CD8-positive, alpha-beta memory T cell (primary cell): ENCODE results near the gene BLACAT1. TPM values are rescaled to one million over a fixed set of nuclear protein-coding genes. Genes with fewer than 3 reads are reported as not detected.
A peak's percentile ranks its signal among the peaks of the same experiment; 100 is the strongest.

Experiments used
- CTCF ChIA-PET: fragments of 350-600 bp; sonication (Branson Sonifier 250); formaldehyde crosslinking; loops from one replicate; lab custom pipeline; 2021; ENCODE audit warnings: antibody characterized with exemption; lab: Charles Lee
- POLR2A ChIA-PET: fragments of 350-600 bp; sonication (Branson Sonifier 250); formaldehyde crosslinking; loops from one replicate; lab custom pipeline; 2021; ENCODE audit warnings: antibody characterized with exemption; lab: Charles Lee
- DNase-seq, 5 donors: peaks; one replicate each; pipeline versions ENCODE4 v3.0.0 to v3.0.0-alpha.2; 2020 to 2022; ENCODE audit warnings: mixed read lengths in 1 of 5
- H3K27ac ChIP-seq: one replicate; pipeline ENCODE4 v1.7.0; 2013; ENCODE audit warnings: low read depth, mild to moderate bottlenecking, low read length, moderate library complexity
- H3K27me3 ChIP-seq: 2 replicates; pipeline ENCODE4 v1.7.0; 2013; ENCODE audit warnings: low read length, mild to moderate bottlenecking; ENCODE audit not compliant: insufficient read depth, poor library complexity, severe bottlenecking
- H3K36me3 ChIP-seq: 2 replicates; pipeline ENCODE4 v1.7.0; 2013; ENCODE audit warnings: mild to moderate bottlenecking, low read length, moderate library complexity; ENCODE audit not compliant: insufficient read depth
- H3K4me1 ChIP-seq: 2 replicates; pipeline ENCODE4 v1.7.0; 2013; ENCODE audit warnings: mild to moderate bottlenecking, low read length, moderate library complexity; ENCODE audit not compliant: insufficient read depth
- H3K4me3 ChIP-seq: 2 replicates; pipeline ENCODE4 v1.7.0; 2013; ENCODE audit warnings: mild to moderate bottlenecking, low read length
- H3K9me3 ChIP-seq: 2 replicates; pipeline ENCODE4 v1.7.0; 2013; ENCODE audit warnings: mild to moderate bottlenecking, low read length
- H3K27ac Mint-ChIP-seq, 8 donors: one replicate each; pipeline ENCODE4 v1.8.0; 2020 to 2021; ENCODE audit warnings: mixed read lengths in 8 of 8, mild to moderate bottlenecking in 6 of 8, inconsistent platforms in 3 of 8, moderate library complexity in 3 of 8
- H3K27me3 Mint-ChIP-seq, 2 donors: one replicate each; pipeline ENCODE4 v1.8.0; 2020 to 2021; ENCODE audit warnings: mixed read lengths in 2 of 2, mild to moderate bottlenecking in 1 of 2, moderate library complexity in 1 of 2
- H3K36me3 Mint-ChIP-seq, 3 donors: one replicate each; pipeline ENCODE4 v1.8.0; 2020 to 2021; ENCODE audit warnings: mixed read lengths in 3 of 3, inconsistent platforms in 1 of 3, mild to moderate bottlenecking in 1 of 3
- H3K4me1 Mint-ChIP-seq, 3 donors: one replicate each; pipeline ENCODE4 v1.8.0; 2020 to 2021; ENCODE audit warnings: mixed read lengths in 3 of 3, inconsistent platforms in 1 of 3, mild to moderate bottlenecking in 1 of 3
- H3K4me3 Mint-ChIP-seq, 7 donors: one replicate each; pipeline ENCODE4 v1.8.0; 2020 to 2021; ENCODE audit warnings: mixed read lengths in 7 of 7, mild to moderate bottlenecking in 6 of 7, moderate library complexity in 4 of 7, inconsistent platforms in 2 of 7
- H3K9me3 Mint-ChIP-seq, 5 donors: one replicate each; pipeline ENCODE4 v1.8.0; 2020 to 2022; ENCODE audit warnings: mixed read lengths in 5 of 5, mild to moderate bottlenecking in 3 of 5, moderate library complexity in 2 of 5, inconsistent platforms in 1 of 5
- polyA plus RNA-seq: library from polyadenylated mRNA; unstranded; fragments of 300-500 nt; fragmentation: Illumina TruSeq; gene quantifications from one replicate; pipeline ENCODE4 v1.2.3, GENCODE V29; 2021
- total RNA-seq, 2 experiments: library from RNA; stranded (reverse); gene quantifications; one replicate each; pipeline ENCODE4 v1.2.3, GENCODE V29; 2021

Gene BLACAT1
- total and polyA plus RNA-seq, 3 experiments from 2014 or later, result 0.09 TPM; not detected in 2

DNA sequence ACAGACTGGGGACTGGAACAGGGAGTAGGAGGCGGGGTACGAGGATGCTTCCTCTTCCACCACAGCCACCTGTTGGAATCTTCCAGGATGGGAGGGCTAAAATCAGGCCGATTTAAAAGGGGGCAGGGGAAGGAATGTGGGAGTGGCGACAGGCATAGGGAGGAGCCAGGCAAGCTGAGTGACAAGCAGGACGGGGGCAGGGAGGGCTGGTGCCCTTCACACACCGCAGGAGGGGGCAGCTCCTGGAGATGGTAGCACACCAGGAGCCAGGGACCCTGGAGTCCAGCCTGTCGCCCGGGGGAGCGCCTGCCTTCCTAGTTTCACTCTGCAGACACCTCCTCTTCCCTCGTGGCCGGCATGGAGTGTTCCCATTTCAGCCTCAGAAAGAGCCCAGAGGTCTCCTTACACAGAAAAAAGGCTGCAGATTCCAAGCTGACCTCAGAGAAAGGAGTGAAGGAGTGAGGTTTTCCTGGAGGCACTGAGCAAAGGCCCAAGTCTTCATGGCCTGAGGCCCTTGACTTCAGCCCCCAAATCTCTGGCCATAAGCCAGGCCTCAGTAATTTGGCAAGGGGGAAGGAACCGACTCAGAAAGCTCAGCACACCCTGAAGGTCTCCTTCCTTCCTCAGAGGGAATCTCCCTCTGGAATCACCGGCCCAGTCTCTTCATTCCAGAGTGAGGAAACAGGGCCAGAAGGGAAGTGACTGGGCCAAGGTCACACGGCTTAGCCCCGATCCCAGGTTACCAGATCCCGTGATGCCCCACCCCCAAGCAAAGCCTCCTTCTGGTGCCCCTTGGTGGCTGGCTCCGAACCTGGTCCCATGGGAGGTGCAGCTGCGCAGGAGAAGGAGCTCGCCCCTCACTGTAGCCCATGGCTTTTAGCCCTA is 8.1 kb downstream of the BLACAT1 start:
- Mint-ChIP-seq H3K27me3 (peaks cover 9 to 22% of the 10 kb centered on the region in 2 donors), H3K4me1 (peaks cover 7 to 11% (median 9%) of the 10 kb centered on the region in 3 donors), H3K27ac (peak overlapping the region in 3 of 8 donors; percentile 4 to 45 (median 27)), H3K9me3 (no peaks in the 10 kb centered on the region), H3K4me3 (no peak overlapping the region), H3K36me3 (no peaks in the 10 kb centered on the region)
- Histone ChIP-seq H3K4me3 (no peak overlapping the region), H3K27ac (no peak overlapping the region), H3K36me3 (no peaks in the 10 kb centered on the region), H3K9me3 (no peaks in the 10 kb centered on the region), H3K27me3 (peaks cover 5% of the 10 kb centered on the region), H3K4me1 (no peaks in the 10 kb centered on the region)
- no peak for DNase-seq
- CTCF ChIA-PET, result interaction anchor here (1.5 kb wide), 1 partner anchor 38 kb away, joined by 3 read pairs; no protein-coding TSS in a partner anchor
- POLR2A ChIA-PET, result no interaction called here

- Mint-ChIP-seq H3K9me3 (no peaks in the 10 kb centered on the region), H3K27ac (peak overlapping the region in 2 of 8 donors; percentile 4 to 27), H3K4me1 (peaks cover 13 to 19% (median 16%) of the 10 kb centered on the region in 3 donors), H3K27me3 (peaks cover 7 to 14% of the 10 kb centered on the region in 2 donors), H3K4me3 (no peak overlapping the region), H3K36me3 (no peaks in the 10 kb centered on the region)
- no peaks in the 10 kb centered on the region for H3K36me3 ChIP-seq
- no peaks in the 10 kb centered on the region for H3K27me3 ChIP-seq
- H3K27ac ChIP-seq, result no peak overlapping the region
- ChIA-PET POLR2A (no interaction called here), CTCF (interaction anchor here (1.5 kb wide), 1 partner anchor 39 kb away, joined by 3 read pairs; no protein-coding TSS in a partner anchor)
- H3K9me3 ChIP-seq, result no peaks in the 10 kb centered on the region
- no peak overlapping the region for H3K4me3 ChIP-seq
- H3K4me1 ChIP-seq, result peaks cover 4% of the 10 kb centered on the region
- no peak for DNase-seq
Observed at GRCh38 chr1:205446828-205447227, 9.0 kb downstream of the BLACAT1 start.

GRCh38 chr1:205445646-205445935 is 10.3 kb downstream of the BLACAT1 start:
- Histone ChIP-seq H3K27ac (peak overlapping the region; percentile 38), H3K4me1 (peaks cover 16% of the 10 kb centered on the region), H3K9me3 (no peaks in the 10 kb centered on the region), H3K36me3 (no peaks in the 10 kb centered on the region), H3K27me3 (no peaks in the 10 kb centered on the region), H3K4me3 (no peak overlapping the region)
- Mint-ChIP-seq H3K4me3 (no peak overlapping the region), H3K27ac (peak overlapping the region in 2 of 8 donors; percentile 35 to 66), H3K9me3 (no peaks in the 10 kb centered on the region), H3K36me3 (no peaks in the 10 kb centered on the region), H3K27me3 (peaks cover 0 to 2% of the 10 kb centered on the region in 2 donors), H3K4me1 (peaks cover 26 to 31% (median 28%) of the 10 kb centered on the region in 3 donors)
- no peak for DNase-seq
- ChIA-PET CTCF (interaction anchor here (1.0 kb wide), 1 partner anchor 9 kb away, joined by 3 read pairs; no protein-coding TSS in a partner anchor), POLR2A (no interaction called here)

DNA sequence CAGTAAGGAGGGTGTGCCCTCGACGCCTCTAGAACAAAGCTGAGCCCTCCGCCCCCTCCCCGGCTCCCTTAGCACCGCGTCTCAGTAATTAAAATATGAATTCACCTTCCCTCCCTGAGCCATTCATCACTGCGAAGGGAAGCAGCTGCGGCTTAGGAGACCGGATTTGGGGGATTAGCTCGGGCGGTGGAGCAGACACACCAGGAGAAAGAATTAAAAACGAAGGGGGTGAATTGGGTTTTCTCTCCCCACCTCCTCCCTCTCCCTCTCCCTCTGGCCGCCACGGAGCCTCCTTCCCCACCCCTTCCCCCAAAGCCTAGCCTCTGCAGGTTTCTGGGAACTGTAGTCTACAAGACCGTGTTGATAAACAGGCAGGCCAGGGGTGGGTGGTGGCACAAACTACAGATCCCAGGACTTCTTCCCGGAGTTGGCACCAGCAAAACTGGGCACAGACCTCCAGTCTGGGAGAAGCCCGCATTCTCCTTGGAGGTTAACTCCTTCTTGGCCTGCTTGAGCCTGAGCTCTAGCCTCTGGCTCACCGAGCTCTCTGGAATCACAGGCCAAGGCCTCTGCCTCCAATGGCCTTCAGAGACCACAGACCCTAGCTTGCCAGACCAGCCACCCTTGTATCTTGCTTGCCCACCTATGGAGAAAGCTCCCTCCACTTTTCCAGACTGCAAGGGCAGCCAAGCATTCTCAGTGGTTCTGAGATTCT is 10.8 kb downstream of the BLACAT1 start:
- CTCF ChIA-PET, result interaction anchor here (1.0 to 1.1 kb wide), 2 partner anchors 8 to 10 kb away, joined by 3 read pairs; no protein-coding TSS in a partner anchor
- H3K27ac Mint-ChIP-seq, result peak overlapping the region in 3 of 8 donors; percentile 35 to 66 (median 38)
- no peaks in the 10 kb centered on the region for H3K36me3 ChIP-seq
- no peak for DNase-seq
- H3K9me3 Mint-ChIP-seq, result no peaks in the 10 kb centered on the region
- peak overlapping the region; percentile 38 for H3K27ac ChIP-seq
- POLR2A ChIA-PET, result no interaction called here
- no peak overlapping the region for H3K4me3 Mint-ChIP-seq
- no peaks in the 10 kb centered on the region for H3K36me3 Mint-ChIP-seq
- no peaks in the 10 kb centered on the region for H3K27me3 Mint-ChIP-seq
- peaks cover 29 to 36% (median 32%) of the 10 kb centered on the region in 3 donors for H3K4me1 Mint-ChIP-seq
- no peaks in the 10 kb centered on the region for H3K27me3 ChIP-seq
- H3K9me3 ChIP-seq, result no peaks in the 10 kb centered on the region
- H3K4me3 ChIP-seq, result no peak overlapping the region
- H3K4me1 ChIP-seq, result peaks cover 21% of the 10 kb centered on the region

- peak overlapping the region in 1 of 8 donors; percentile 47 for H3K27ac Mint-ChIP-seq
- no peaks in the 10 kb centered on the region for H3K9me3 Mint-ChIP-seq
- H3K4me3 Mint-ChIP-seq, result no peak overlapping the region
- ChIA-PET POLR2A (no interaction called here), CTCF (interaction anchor here (1.0 to 1.1 kb wide), 2 partner anchors 9 to 14 kb away, joined by 3 to 7 read pairs; no protein-coding TSS in a partner anchor)
- no peaks in the 10 kb centered on the region for H3K9me3 ChIP-seq
- no peaks in the 10 kb centered on the region for H3K27me3 ChIP-seq
- peaks cover 32 to 40% (median 36%) of the 10 kb centered on the region in 3 donors for H3K4me1 Mint-ChIP-seq
- H3K27me3 Mint-ChIP-seq, result no peaks in the 10 kb centered on the region
- no peak overlapping the region for H3K27ac ChIP-seq
- no peaks in the 10 kb centered on the region for H3K36me3 Mint-ChIP-seq
- no peak overlapping the region for H3K4me3 ChIP-seq
- peaks cover 28% of the 10 kb centered on the region for H3K4me1 ChIP-seq
- no peaks in the 10 kb centered on the region for H3K36me3 ChIP-seq
- DNase-seq, result no peak
Observed at GRCh38 chr1:205444300-205444930, 11.4 kb downstream of the BLACAT1 start.

DNA sequence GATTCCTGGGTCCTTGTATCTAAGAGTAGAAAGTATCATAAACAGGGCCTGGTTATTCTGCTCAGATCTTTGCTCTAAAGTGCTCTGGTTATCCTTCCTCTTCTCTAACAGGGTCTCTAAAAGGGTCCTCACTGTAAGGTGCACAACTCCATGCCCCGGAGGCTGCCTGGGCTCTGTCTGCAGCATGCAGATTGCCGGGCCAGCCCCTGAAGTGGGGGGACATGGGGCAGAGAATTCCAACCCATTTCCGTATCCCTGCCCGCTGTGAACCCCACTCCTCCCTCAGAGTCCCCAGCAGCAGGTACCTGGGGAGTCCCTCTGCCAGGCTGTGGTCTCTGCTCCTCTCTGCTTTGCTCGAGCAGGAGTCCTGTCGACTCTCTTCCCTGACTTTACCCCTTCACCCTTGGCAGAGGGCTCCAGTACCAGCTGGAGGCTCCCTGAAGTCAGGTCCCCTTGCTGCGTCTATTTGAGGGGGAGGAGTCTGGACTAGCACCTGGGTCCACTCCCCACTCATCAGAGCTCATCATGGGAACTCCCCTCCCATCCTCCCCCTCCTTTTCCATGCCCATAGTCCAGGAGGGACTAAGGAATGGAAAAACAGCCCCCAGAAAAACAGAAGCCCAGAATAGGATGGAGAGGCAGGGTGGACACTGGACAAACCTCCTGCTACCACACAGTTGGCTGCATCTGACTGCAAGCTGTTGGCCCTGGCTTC is 12.1 kb downstream of the BLACAT1 start:
- H3K27me3 ChIP-seq, result no peaks in the 10 kb centered on the region
- H3K27ac Mint-ChIP-seq, result peak overlapping the region in 4 of 8 donors; percentile 29 to 78 (median 61)
- ChIA-PET CTCF (interaction anchor here (1.0 to 1.1 kb wide), 2 partner anchors 9 to 13 kb away, joined by 3 to 7 read pairs; no protein-coding TSS in a partner anchor), POLR2A (no interaction called here)
- H3K9me3 Mint-ChIP-seq, result no peaks in the 10 kb centered on the region
- peaks cover 36 to 43% (median 38%) of the 10 kb centered on the region in 3 donors for H3K4me1 Mint-ChIP-seq
- H3K27ac ChIP-seq, result no peak overlapping the region
- peaks cover 34% of the 10 kb centered on the region for H3K4me1 ChIP-seq
- no peak for DNase-seq
- no peaks in the 10 kb centered on the region for H3K36me3 ChIP-seq
- no peak overlapping the region for H3K4me3 Mint-ChIP-seq
- H3K9me3 ChIP-seq, result no peaks in the 10 kb centered on the region
- no peak overlapping the region for H3K4me3 ChIP-seq
- no peaks in the 10 kb centered on the region for H3K36me3 Mint-ChIP-seq
- H3K27me3 Mint-ChIP-seq, result no peaks in the 10 kb centered on the region

DNA sequence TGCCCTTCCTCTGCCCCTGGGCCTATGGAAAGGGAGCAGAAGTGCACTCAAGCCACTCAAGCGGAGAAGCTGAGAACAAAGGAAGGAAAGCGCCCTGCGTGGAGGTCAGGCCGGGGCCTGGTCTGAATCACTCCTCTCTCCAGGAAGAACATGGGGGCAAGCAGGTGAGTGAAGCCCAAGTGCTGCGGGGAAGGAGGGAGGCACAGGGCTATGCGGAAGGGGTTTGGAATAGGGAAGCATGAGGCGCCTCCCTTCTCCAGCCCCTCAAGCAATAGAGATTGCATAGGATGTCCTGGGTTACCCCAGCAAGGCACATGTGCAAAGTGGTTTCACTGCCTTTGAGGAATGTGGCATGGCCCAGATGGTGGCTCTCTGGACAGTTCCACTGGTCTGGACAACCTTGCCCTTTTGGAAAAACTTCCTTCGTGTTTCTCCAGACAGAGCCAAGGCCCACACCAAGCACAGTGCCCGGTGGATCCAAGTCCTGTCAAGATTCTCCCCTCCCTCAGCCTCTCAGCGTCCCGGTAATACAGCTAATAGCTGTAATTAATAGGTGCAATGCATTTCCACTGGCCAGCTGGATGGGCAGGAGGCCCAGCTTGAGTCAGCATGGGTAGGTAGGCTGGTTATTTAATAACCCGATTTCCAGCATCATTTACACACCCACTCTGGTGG is 13.7 kb downstream of the BLACAT1 start:
- CTCF ChIA-PET, result interaction anchor here (2.0 to 3.9 kb wide), 2 partner anchors 12 to 38 kb away, joined by 4 to 23 read pairs; no protein-coding TSS in a partner anchor

More for the DNA sequence above, 13.7 kb downstream of the BLACAT1 start:
- Histone ChIP-seq H3K27ac (no peak overlapping the region), H3K27me3 (no peaks in the 10 kb centered on the region), H3K36me3 (no peaks in the 10 kb centered on the region), H3K4me3 (no peak overlapping the region), H3K4me1 (peaks cover 34% of the 10 kb centered on the region), H3K9me3 (no peaks in the 10 kb centered on the region)
- Mint-ChIP-seq H3K4me1 (peaks cover 38 to 54% (median 47%) of the 10 kb centered on the region in 3 donors), H3K9me3 (no peaks in the 10 kb centered on the region), H3K4me3 (peak overlapping the region in 2 of 7 donors; percentile 87 to 96), H3K27ac (peak overlapping the region in 5 of 8 donors; percentile 3 to 96 (median 86)), H3K27me3 (no peaks in the 10 kb centered on the region), H3K36me3 (no peaks in the 10 kb centered on the region)
- POLR2A ChIA-PET, result no interaction called here
- no peak for DNase-seq
